ENCODE results near the gene OR2T11. TPM values are rescaled to one million over a fixed set of nuclear protein-coding genes. Genes with fewer than 3 reads are reported as not detected.

The OR2T11 gene
- total and polyA plus RNA-seq, 4 donors = not detected

- Histone ChIP-seq H3K27me3 (ENCODE audit: control insufficient read depth in 4 of 4, insufficient read depth in 4 of 4, low read length in 3 of 4) (no peaks in the 10 kb centered on the region), H3K27ac (ENCODE audit: low read depth in 1 of 2, low read length in 2 of 2) (no peak overlapping the region), H3K36me3 (ENCODE audit: control insufficient read depth in 4 of 4, insufficient read depth in 3 of 4, low read depth in 1 of 4, low read length in 3 of 4) (no peaks in the 10 kb centered on the region), H3K4me3 (ENCODE audit: low read depth in 1 of 3, low read length in 3 of 3) (no peak overlapping the region), H3K4me1 (ENCODE audit: control insufficient read depth in 4 of 4, insufficient read depth in 4 of 4, low read length in 3 of 4) (no peaks in the 10 kb centered on the region), H3K9ac (ENCODE audit: low read depth in 1 of 2, low read length in 2 of 2) (no peak overlapping the region), H3K9me3 (ENCODE audit: control insufficient read depth in 4 of 4, low read length in 3 of 4) (no peaks in the 10 kb centered on the region)
- DNase-seq (ENCODE audit: low spot score) = no peak
- 85% methylated on average over 9 of the region's 9 CpGs for WGBS
- TF ChIP-seq NR2F2 (IDR thresholded peaks at IDR 0.05) = no peak
Measured at GRCh38 chr1:248627971-248628844, 6.7 kb downstream of the OR2T11 start.

GRCh38 chr1:248625971-248626370 is 8.9 kb downstream of the OR2T11 start:
- TF ChIP-seq EGR1 (IDR thresholded peaks at IDR 0.05; ENCODE audit: low read depth in 2 of 2) (no peak), TAF1 (conservative IDR thresholded peaks at IDR 0.05) (no peak), FOXA2 (IDR thresholded peaks at IDR 0.05) (no peak), NR2F2 (IDR thresholded peaks at IDR 0.05) (no peak), YY1 (IDR thresholded peaks at IDR 0.05) (no peak), REST (IDR thresholded peaks at IDR 0.05) (no peak)
- Histone ChIP-seq H3K4me1 (ENCODE audit: control insufficient read depth in 4 of 4, insufficient read depth in 4 of 4, low read length in 3 of 4) (no peaks in the 10 kb centered on the region), H3K9me3 (ENCODE audit: control insufficient read depth in 4 of 4, low read length in 3 of 4) (no peaks in the 10 kb centered on the region), H3K36me3 (ENCODE audit: control insufficient read depth in 4 of 4, insufficient read depth in 3 of 4, low read depth in 1 of 4, low read length in 3 of 4) (no peaks in the 10 kb centered on the region), H3K27me3 (ENCODE audit: control insufficient read depth in 4 of 4, insufficient read depth in 4 of 4, low read length in 3 of 4) (no peaks in the 10 kb centered on the region), H3K9ac (ENCODE audit: low read depth in 1 of 2, low read length in 2 of 2) (no peak overlapping the region), H3K27ac (ENCODE audit: low read depth in 1 of 2, low read length in 2 of 2) (no peak overlapping the region), H3K4me3 (ENCODE audit: low read depth in 1 of 3, low read length in 3 of 3) (no peak overlapping the region)
- no peak for DNase-seq (ENCODE audit: low spot score)
- WGBS = 83% methylated on average over 5 of the region's 5 CpGs

GRCh38 chr1:248625166-248625565 is 9.7 kb downstream of the OR2T11 start:
- no peak overlapping the region for H3K4me3 ChIP-seq (ENCODE audit: low read depth in 1 of 3, low read length in 3 of 3)
- no peaks in the 10 kb centered on the region for H3K27me3 ChIP-seq (ENCODE audit: control insufficient read depth in 4 of 4, insufficient read depth in 4 of 4, low read length in 3 of 4)
- H3K36me3 ChIP-seq (ENCODE audit: control insufficient read depth in 4 of 4, insufficient read depth in 3 of 4, low read depth in 1 of 4, low read length in 3 of 4) = no peaks in the 10 kb centered on the region
- TF ChIP-seq EGR1 (IDR thresholded peaks at IDR 0.05; ENCODE audit: low read depth in 2 of 2) (no peak), CTCF (IDR thresholded peaks at IDR 0.05; ENCODE audit: low read depth, low read length, missing input control) (no peak), SP1 (IDR thresholded peaks at IDR 0.05) (no peak), MAX (IDR thresholded peaks at IDR 0.05) (no peak)
- H3K4me1 ChIP-seq (ENCODE audit: control insufficient read depth in 4 of 4, insufficient read depth in 4 of 4, low read length in 3 of 4) = no peaks in the 10 kb centered on the region
- DNase-seq (ENCODE audit: low spot score) = no peak
- no peak overlapping the region for H3K9ac ChIP-seq (ENCODE audit: low read depth in 1 of 2, low read length in 2 of 2)
- no peak overlapping the region for H3K27ac ChIP-seq (ENCODE audit: low read depth in 1 of 2, low read length in 2 of 2)
- no peaks in the 10 kb centered on the region for H3K9me3 ChIP-seq (ENCODE audit: control insufficient read depth in 4 of 4, low read length in 3 of 4)
- 65% methylated on average over 4 of the region's 4 CpGs for WGBS
